ENCODE data around the gene STON2. TPM values are rescaled to one million over a fixed set of nuclear protein-coding genes. Genes with fewer than 3 reads are reported as not detected.
A peak's percentile ranks its signal among the peaks of the same experiment; 100 is the strongest.
"Not testable (repeated sequence)": the region's sequence is repeated elsewhere in the genome, so short reads cannot be mapped to it uniquely, and the experiment has no call there.

Gene STON2, protein sequence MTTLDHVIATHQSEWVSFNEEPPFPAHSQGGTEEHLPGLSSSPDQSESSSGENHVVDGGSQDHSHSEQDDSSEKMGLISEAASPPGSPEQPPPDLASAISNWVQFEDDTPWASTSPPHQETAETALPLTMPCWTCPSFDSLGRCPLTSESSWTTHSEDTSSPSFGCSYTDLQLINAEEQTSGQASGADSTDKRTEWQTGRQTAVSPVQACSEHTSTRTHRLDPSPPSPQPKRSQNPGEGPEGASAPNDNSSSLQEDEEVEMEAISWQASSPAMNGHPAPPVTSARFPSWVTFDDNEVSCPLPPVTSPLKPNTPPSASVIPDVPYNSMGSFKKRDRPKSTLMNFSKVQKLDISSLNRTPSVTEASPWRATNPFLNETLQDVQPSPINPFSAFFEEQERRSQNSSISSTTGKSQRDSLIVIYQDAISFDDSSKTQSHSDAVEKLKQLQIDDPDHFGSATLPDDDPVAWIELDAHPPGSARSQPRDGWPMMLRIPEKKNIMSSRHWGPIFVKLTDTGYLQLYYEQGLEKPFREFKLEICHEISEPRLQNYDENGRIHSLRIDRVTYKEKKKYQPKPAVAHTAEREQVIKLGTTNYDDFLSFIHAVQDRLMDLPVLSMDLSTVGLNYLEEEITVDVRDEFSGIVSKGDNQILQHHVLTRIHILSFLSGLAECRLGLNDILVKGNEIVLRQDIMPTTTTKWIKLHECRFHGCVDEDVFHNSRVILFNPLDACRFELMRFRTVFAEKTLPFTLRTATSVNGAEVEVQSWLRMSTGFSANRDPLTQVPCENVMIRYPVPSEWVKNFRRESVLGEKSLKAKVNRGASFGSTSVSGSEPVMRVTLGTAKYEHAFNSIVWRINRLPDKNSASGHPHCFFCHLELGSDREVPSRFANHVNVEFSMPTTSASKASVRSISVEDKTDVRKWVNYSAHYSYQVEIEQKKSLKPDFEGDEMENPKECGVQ
- polyA plus RNA-seq (ENCODE audit: insufficient read length in 10 of 10): 10 to 100 TPM in 9 of 10 donors, 1 to 10 TPM in 1; 10.0 to 21.8 (median 15.7) TPM
- long read RNA-seq, donor 1, partial matches to known transcripts: 0 of 8 reads
- long read RNA-seq, donor 1, other reads (novel, unspliced or antisense): 8 of 8 reads
- long read RNA-seq, donor 2, partial matches to known transcripts: 7 of 18 reads
- long read RNA-seq, donor 2, other reads (novel, unspliced or antisense): 11 of 18 reads
- long read RNA-seq, donor 3: 0 reads
- long read RNA-seq, donor 4, partial matches to known transcripts: 7 of 7 reads
- long read RNA-seq, donor 4, other reads (novel, unspliced or antisense): 0 of 7 reads
- long read RNA-seq, donor 5, partial matches to known transcripts: 7 of 30 reads
- long read RNA-seq, donor 5, other reads (novel, unspliced or antisense): 20 of 30 reads
- long read RNA-seq, donor 6, partial matches to known transcripts: 10 of 21 reads
- long read RNA-seq, donor 6, other reads (novel, unspliced or antisense): 11 of 21 reads
- long read RNA-seq, donor 7, partial matches to known transcripts: 8 of 19 reads
- long read RNA-seq, donor 7, other reads (novel, unspliced or antisense): 11 of 19 reads
- long read RNA-seq, donor 8, partial matches to known transcripts: 0 of 5 reads
- long read RNA-seq, donor 8, other reads (novel, unspliced or antisense): 5 of 5 reads
- long read RNA-seq, donor 9: 0 reads

DNA sequence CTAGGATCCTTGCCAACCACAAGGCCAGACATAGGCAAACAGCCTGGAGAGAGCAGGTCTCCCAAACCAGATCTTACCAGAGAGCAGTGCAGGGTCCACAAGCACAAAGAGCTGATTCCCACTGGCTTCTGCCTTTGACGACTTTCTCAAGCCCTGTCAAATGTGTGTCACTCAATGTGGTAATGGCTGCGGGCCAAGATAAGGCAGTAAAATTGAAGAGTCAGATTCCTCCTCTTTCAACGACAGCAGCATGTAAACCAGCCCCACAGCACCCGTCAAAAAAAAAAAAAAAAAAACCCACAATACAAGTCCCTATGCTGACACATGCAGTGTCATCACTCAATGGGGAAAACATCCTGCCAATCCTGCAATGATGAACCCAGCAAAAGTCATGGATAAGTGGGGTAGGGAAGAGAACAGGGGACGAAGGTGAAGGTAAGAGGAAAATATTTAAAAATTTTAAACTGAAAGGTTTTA is at the start of gene STON2:
STON2 (minus strand) TSS at position 123 of the 477 bp plus-strand sequence. CDS start 1,942 bp downstream, outside the sequence.
- peak in 2 of 3 donors; percentile 37 to 68 for DNase-seq

DNA sequence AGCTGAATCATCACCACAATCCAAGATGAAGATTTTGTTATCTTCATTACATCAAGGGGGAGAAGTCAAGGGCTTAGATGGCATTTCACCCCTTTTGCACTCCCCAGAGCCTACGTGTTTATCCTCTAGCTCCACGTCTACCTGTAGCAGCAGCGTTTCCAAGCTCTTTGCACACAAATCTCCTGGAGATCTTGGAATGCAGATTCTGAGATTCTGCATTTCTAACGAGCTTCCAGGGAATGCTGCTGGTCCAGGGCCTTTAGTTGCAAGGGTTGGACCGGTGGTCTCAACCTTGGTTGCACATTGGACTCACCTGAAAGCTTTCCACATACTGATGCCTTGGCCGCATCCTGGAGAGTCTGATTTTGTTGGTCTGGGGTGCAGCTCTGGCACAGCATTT is 49.5 kb upstream of the STON2 start:
- DNase-seq: no peak

DNA sequence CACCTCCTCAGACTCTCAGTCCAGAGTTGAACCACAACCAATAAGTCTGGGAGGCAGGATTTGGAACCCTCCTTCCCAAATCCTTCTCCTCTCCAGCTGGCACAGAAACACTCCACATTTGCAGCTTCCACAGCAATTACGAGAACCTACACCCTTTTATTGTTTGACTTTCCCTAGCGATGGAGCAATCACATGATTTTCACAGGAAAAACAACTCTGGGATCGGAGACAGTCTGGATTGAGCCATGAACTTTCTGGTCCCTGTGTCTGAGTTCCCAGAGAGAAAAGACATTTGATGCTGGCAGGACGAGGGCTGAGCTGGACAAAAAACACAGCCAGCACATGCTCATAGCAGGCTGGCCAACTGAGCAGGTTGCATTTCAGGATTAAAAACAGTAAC is 49.0 kb upstream of the STON2 start:
- peak; percentile 77 to 93 (median 87) for DNase-seq

DNA sequence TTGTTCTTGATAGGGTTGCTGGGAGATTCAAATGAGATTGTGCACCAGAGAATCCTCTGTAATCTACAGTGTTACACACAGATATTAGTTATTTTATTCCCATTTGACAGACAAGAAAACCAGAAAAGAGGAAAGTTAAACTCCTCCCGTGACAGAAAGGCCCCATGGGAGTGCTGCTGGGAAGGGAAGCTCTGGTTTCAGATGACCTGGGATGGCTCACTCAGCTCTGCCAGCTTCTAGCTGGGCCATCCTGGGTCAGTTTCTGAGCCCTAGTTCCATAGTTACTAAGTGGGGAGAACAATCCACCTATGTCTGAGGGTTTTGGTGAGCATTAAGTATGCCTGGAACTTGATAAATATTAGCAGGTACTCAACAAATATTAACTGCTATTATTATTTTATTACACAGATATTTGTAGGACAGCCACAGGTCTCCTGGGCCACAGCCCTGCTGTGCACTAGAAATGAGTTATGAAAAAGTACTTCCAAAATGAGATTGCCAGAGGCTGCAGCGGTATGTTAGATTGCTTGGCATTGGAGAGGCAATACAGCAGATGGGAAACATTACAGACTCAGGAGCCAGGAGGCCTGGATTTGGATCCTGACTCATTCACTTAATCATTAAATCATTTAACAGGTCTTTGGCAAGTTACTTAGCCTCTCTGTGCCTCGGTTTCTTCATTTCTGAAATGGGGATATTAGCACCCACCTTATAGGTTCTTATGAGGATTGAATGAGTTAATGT is 47.1 kb upstream of the STON2 start:
- peak in 1 of 3 donors; percentile 62 for DNase-seq

DNA sequence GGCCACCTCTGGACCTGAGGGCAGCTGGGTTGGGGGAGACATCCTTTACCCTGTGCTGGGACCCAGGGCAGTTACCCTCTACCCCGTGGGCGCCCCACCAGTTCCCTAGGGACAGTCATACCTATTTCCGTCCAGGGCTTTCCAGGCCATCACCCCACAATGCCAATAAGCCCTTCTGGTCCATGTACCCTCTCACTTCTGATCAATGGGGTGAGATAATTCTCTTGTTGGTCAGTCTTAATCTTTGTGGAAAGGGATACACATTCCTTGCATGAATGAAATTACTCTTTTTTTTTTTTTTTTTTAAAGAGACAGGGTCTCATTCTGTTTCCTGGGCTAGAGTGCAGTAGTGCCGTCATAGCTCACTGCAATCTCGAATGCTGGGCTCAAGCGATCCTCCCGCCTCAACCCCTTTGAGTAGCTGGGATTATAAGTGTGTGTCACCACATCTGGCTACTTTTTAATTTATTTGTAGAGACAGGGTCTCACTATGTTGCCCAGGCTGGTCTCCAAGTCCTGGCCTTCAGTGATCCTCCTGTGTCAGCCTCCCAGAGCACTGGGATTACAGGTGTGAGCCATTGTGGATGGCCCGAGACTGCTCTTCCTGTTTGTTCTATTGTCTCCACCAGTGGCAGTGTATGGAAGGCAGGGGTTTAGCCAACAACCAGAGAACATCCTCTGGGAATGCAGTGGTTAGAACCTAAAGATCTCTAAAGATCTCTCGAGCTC is 46.3 kb upstream of the STON2 start:
- no peak for DNase-seq

DNA sequence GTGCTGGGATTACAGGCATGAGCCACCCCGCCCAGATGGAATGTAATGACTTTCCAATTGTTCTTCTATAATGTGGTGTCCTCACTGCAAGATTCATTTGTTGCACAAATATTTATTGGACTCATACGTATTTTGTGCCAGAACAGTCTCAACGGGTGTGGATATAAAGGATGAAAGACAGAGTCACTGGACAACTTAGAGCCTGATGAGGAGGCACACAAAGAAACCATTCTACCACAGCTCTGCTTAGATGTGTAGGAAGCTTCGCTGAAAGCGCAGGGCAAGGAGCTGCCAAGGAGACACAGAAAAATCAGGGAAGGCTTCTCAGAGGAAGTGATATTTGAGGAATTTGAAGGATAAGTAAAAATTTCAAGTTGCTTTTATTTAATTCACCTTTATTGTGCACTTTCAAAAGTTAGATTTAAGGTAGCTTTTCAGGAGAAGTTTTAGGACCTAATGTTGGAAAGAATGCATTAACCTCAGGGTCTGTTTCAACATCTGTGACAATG is 41.6 kb upstream of the STON2 start:
- DNase-seq: no peak

DNA sequence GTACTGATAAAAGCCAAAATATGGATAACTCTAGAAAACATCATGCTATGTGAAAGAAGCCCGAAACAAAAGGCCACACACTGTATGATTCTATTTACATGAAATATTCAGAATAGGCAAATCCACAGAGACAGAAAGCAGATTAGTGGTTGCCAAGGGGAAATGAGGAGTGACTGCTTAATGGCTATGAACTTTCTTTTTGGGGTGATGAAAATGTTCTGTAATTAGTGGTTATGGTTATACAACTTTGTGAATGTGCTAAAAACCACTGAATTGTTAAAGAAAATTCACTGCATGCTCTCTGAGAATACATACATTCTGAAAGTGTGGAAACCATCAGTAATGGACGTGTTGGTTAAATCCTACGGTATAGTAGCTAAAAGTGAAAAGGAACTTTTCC is 39.9 kb upstream of the STON2 start:
- DNase-seq: no peak

DNA sequence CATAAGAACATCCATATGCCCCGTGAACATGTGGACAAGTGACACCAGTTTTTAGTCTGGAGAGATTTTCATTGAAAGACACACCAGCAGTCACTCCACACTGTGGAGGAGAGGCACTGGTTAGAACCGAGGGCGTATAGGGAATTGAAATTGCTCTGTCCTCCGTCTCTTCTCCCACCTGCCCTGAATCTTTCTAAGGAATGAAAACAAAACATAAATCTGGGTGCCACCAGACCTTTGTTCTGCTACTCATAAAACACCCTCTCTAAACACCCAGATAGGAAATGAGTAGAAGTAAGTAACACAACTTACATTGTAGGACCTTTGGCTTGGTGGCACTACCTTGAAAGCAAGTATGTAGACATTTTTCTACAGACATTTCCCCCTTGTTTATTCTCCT is 37.1 kb upstream of the STON2 start:
- no peak for DNase-seq

DNA sequence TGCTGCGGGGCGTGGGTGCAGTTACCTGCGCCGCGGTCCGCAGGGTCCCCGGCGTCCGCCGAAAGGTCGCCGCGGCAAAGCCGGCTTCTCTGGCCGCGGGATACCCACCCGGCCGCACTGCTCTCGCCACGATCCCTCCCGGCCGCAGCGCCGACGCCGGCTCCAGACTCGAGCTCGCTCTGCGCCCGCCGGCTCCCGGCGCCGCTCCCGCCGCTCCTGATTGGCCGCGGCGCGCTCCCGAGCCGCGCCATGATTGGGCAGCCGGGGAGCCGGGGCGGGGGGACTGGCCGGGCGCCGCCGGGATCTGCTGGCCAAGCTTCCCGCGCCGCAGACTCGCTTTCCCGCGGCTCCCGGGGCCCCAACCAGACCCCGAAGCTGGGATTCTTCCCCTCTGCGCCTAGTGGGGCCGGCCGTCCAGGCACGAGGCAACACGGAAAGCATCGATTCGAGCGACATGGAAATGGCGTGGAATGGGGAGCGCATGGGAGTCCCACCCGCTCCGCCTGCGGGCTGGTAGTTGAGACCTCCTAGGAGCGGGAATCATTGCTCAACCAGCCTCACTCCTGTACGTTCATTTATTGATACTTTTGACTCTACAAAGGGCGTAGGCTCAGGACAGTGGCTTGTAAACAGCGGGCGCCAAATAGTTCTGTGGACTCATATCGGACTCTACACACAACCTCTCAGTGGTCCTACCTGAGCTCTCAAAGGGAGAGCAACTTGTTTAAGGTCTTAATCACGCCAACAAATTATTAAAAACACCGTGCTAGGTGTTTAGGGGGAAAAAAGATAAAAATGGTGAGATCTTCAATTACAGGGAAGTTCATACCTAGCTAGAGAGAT is 36.4 kb upstream of the STON2 start:
- DNase-seq: peak; percentile 80 to 94 (median 86)

DNA sequence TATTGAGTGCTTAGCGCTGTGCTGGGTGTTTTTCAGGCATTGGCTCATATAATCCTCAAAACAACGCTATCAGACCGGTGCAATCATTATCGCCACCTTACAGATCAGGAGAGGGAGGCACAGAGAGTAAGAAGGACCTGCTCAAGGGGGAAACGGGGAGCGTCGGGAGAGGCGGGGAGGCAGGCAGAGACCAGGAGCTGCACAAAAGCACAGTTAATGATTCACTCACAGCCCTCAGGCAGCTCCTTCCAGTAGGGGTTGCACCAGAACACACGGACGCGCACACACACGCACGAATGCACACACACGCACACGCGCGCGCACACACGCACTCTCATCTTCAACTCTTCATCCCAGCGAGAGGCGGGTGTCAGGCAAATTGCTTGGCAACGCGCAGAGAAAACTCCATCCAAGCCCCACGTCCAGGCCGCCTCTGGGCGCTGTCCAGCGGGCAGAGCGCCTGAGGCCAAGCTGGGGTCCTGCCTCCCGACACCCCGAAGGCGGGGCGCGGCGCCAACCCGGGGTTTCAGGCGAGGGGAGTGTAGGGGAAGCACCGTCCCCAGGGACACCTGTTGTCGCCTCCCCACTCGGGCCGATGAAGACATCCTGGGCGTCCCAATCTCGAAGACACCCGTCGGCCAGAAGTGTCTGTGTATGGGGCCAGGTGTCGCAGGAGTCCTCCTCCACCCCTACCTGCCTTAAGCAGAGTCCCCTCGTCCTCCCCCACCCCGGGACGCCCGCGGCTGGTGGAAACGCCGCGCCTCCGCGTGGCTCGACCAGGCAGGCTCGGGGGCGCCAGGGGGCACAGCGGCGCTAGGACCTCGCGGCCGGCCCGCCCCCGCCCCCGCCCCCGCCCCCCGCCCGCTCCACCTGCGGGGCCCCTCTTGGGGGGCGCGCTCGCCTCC is 35.5 kb upstream of the STON2 start:
- DNase-seq: peak in 2 of 3 donors; percentile 68 to 85

DNA sequence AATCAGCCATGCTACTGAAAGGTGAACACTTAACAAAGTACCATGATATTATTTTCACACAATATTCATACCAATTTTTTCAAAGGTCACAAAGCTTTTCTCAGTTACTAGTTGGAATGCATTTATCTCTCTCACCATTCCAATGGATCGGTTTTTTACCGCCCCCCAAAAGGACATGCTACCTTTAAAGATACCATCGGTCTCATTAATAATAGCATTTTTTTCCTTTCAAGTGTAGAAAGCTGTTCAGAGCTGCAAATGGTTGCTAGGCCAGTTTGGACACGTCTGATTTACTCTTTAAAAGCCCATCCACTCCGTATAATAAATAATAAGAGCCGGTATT is 34.9 kb upstream of the STON2 start:
- no peak for DNase-seq

DNA sequence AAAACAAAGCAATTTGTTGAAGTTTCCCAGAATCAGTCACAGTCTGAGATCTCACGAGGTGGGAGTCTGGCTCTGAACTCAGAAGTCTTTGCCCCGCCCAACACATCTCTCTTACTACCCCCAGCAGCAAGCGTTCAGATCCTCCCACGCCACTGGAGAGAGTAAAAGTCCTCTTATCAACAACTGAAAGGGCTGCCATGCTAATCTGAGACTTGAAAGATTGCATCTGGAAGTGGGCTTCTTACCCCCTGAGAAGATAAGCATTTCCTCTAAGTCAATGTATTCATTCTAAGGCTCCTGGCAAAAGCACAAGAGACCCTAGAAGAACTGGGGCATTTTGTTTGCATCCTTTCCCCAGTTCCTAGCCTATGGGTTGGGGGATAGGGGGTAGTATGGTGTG is 34.1 kb upstream of the STON2 start:
- no peak for DNase-seq

DNA sequence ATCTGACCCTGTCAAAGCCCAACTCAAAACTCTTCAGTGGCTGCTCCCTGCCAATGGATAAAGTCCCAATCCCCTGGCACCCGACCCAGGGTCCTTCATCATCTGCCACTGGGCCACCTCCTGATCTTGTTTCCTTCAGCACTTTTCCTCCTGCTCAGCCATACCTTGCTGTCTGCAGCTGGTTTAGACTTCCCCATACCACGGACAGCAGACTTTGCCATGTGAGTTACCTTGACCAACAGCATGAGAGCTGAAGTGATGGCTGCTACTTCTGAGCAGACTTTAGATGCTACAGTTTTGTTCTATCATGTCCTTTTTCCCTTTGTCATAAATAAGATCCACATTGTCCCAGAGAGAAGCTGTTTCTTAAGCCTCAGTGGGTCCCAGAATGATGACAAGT is 33.3 kb upstream of the STON2 start:
- no peak for DNase-seq

DNA sequence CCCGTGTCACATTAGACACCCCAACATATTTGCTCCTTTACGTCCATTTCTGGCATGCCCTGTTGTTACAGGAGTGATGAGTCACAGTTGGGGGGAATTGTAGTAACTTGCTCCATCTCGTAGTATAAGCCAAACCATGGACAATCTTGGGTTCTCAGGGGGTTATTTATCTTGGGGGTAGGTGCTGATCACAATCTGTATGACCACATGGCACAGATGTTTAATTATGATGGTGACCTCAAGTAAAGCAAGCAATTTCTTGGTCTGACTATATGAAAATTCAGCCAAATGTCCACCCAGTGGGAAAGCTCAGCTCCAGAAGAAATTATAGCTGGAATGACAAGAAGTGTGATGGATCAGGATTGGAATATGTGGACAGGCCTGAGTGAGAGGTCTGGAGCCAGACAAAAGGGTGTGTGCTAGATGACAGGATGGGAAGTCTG is 32.1 kb upstream of the STON2 start:
- peak in 2 of 3 donors; percentile 65 to 66 for DNase-seq

DNA sequence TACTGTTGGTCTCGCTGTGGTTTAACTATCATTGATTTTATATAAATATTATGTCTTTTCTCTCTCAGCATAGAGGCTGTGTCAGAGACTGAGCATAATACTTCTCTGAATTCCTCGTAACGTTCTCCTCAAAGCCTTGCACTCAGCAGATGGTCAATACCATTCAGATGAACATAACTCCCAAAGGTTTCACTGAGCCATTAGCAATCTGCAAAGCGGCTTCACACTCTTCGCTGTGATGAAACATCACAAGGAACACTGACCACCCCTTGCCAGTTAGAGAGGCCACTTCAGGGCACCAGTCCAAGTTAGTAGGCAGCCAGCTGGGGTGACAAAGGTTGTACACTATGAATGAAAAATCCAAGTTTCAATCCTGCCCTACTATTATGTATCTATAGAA is 30.1 kb upstream of the STON2 start:
- DNase-seq: no peak

DNA sequence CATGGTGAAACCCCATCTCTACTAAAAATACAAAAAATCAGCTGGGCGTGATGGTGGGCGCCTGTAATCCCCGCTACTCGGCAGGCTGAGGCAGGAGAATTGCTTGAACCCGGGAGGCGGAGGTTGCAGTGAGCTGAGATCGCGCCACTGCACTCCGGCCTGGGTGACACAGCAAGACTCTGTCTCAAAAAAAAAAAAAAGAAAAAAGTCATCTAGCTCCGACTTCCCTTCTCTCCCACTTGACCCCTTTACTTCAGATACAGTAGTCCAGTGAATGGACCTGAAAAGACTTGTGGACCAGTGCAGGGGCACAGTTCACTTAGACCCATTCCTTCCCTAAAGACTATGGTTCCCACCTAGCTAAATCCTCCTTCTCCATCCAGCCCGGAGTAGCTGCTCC is 29.6 kb upstream of the STON2 start:
- not testable (repeated sequence) for DNase-seq

DNA sequence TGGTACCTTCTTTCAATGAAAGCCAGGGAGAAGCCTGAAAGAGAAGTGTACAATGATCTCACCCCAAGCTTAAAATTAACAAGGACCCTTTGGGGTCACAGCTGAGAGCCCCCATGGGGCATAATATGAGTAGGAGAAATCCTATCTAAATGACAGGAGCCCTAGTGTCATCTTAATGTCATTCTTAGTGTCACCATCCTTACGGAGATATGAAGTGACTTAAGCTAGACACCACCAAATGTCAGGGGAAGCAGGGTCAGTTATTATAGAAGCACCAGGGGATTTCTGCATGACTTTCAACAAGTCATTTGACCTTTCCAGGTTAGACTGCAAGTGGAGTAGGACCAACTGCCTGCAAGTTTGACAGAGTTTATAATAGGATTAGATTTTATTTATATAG is 28.9 kb upstream of the STON2 start:
- no peak for DNase-seq
